HG03097 (cell line): ENCODE measurements around the gene HOTAIR.
A peak's percentile ranks its signal among the peaks of the same experiment; 100 is the strongest.

Source experiments
- ATAC-seq: cut with Tn5 transposase; IDR thresholded peaks from one replicate; pipeline ENCODE4 v1.9.1; 2021; ENCODE audit not compliant: unreplicated experiment, low FRiP score

HOTAIR gene

GRCh38 chr12:53974084-53975063 is at the start of gene HOTAIR:
HOTAIR (minus strand) TSS chr12:53974954.
- no peak for ATAC-seq

GRCh38 chr12:54024127-54024526 is 49.4 kb upstream of the HOTAIR start:
- no peak for ATAC-seq

GRCh38 chr12:54022960-54023884 is 48.5 kb upstream of the HOTAIR start:
- no peak for ATAC-seq

GRCh38 chr12:54021432-54022013 is 46.8 kb upstream of the HOTAIR start:
- ATAC-seq: no peak

GRCh38 chr12:54020591-54021405 is 46.0 kb upstream of the HOTAIR start:
- no peak for ATAC-seq

- ATAC-seq: no peak
Observed at GRCh38 chr12:54019924-54020590, 45.3 kb upstream of the HOTAIR start.

GRCh38 chr12:54019091-54019811 is 44.5 kb upstream of the HOTAIR start:
- ATAC-seq: no peak

GRCh38 chr12:54018468-54018984 is 43.8 kb upstream of the HOTAIR start:
- no peak for ATAC-seq

GRCh38 chr12:54017878-54018467 is 43.2 kb upstream of the HOTAIR start:
- peak; percentile 62 for ATAC-seq

- ATAC-seq: peak; percentile 13
Observed at GRCh38 chr12:54017027-54017788, 42.5 kb upstream of the HOTAIR start.

GRCh38 chr12:54016478-54016964 is 41.8 kb upstream of the HOTAIR start:
- no peak for ATAC-seq

GRCh38 chr12:54016051-54016450 is 41.3 kb upstream of the HOTAIR start:
- no peak for ATAC-seq

GRCh38 chr12:54015018-54015931 is 40.5 kb upstream of the HOTAIR start:
- no peak for ATAC-seq

- ATAC-seq: no peak
Observed at GRCh38 chr12:54014377-54015017, 39.7 kb upstream of the HOTAIR start.

- no peak for ATAC-seq
Observed at GRCh38 chr12:54012631-54013409, 38.1 kb upstream of the HOTAIR start.
